Testis (tissue), 3 donors: Measurements from ENCODE around the gene C1orf116. TPM values are rescaled to one million over a fixed set of nuclear protein-coding genes. Genes with fewer than 3 reads are reported as not detected.

Experiments used
- DNase-seq: peaks from one replicate; pipeline ENCODE4 v3.0.0-alpha.2; 2019
- H3K27ac ChIP-seq, 2 donors: fragments of 200-600 bp; sonication (generic); one replicate each; pipeline ENCODE4 v1.5.1; 2019
- H3K27me3 ChIP-seq: fragments of 200-600 bp; sonication (generic); one replicate; pipeline ENCODE4 v1.5.1; 2019
- H3K36me3 ChIP-seq: fragments of 200-600 bp; sonication (generic); one replicate; pipeline ENCODE4 v1.5.1; 2017; ENCODE audit warnings: low read depth; ENCODE audit errors: missing control alignments
- H3K4me1 ChIP-seq: fragments of 200-600 bp; sonication (generic); one replicate; pipeline ENCODE4 v1.5.1; 2019
- H3K4me3 ChIP-seq, 2 donors: fragments of 200-600 bp; sonication (generic); one replicate each; pipeline ENCODE4 v1.5.1; 2017 to 2019
- H3K9me3 ChIP-seq: fragments of 200-600 bp; sonication (generic); one replicate; pipeline ENCODE4 v1.5.1; 2017
- POLR2A ChIP-seq: fragments of 450-650 bp; IDR thresholded peaks from one replicate; pipeline ENCODE4 v1.6.1; 2017; ENCODE audit warnings: antibody characterized with exemption, mild to moderate bottlenecking, moderate library complexity
- WGBS, 2 donors: methylation state at CpG; one replicate each; pipeline ENCODE4 v1.1.5; 2018; 5-methylcytosine and 5-hydroxymethylcytosine counted together
- intact Hi-C: fragments of 100-400 bp; cut with DNase I; formaldehyde crosslinking; loops from one replicate; pipeline ENCODE4 v1.15.1; 2023; ENCODE audit warnings: low total_unique reads
- polyA plus RNA-seq: library from polyadenylated mRNA; stranded (reverse); fragments of 350-450 nt; fragmentation: Illumina TruSeq; extraction: RNeasy Lipid Tissue Mini Kit (QIAGEN cat#74804); gene quantifications from one replicate; pipeline ENCODE4 v1.2.3, GENCODE V29; 2014; ENCODE audit warnings: low read depth, low replicate concordance; ENCODE audit not compliant: insufficient read depth
- total RNA-seq, 2 donors: library from RNA; depleted of rRNA; stranded (reverse); fragments of >200 nt; gene quantifications; one replicate each; pipeline ENCODE4 v1.2.3, GENCODE V29; 2016
- TF ChIP-seq, protein P1 (sequence below), 3 experiments: fragments of 450-650 bp in 2 of 3; fragments of 200-600 bp in 1 of 3; sonication (generic) in 1 of 3; IDR thresholded peaks; one replicate each; pipeline ENCODE4 v1.5.1; 2016 to 2019; ENCODE audit warnings: antibody characterized with exemption in 3 of 3, mild to moderate bottlenecking in 2 of 3, moderate library complexity in 1 of 3

The C1orf116 gene
- total and polyA plus RNA-seq, 3 donors from 2014 or later = 0.31 to 0.88 (median 0.71) TPM

DNA sequence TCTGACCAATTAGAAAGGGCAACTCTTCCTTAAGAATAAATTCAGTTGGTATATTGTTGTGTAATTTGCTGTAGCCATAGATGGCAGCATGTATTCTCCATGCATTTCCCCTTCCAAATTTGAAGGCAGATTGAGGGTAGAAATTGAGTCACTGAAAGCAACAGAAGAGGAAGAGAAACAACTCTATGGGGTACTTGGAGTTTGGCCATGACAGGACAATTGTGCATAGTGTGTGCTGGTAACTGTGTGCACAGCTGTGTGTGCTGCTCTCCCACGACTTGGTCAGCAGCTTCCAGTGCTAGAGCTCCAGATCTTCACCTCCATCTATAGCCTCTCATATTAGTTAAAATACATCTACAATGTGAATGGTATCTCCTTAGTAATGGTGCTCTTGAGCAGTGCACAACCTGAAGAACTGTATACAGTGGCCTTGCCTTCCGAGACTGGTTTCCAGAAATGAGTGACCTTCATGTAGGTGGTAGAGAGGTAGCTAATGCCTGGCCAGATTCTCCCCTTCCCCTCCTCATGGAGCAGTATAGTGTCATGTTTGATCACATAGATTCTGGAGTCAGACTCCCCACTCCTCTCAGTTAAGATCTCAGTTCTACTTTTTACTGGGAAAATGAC, 61.4 kb downstream of the C1orf116 start:
- WGBS, 2 donors = 71 to 85% methylated on average over 2 of the region's 2 CpGs

DNA sequence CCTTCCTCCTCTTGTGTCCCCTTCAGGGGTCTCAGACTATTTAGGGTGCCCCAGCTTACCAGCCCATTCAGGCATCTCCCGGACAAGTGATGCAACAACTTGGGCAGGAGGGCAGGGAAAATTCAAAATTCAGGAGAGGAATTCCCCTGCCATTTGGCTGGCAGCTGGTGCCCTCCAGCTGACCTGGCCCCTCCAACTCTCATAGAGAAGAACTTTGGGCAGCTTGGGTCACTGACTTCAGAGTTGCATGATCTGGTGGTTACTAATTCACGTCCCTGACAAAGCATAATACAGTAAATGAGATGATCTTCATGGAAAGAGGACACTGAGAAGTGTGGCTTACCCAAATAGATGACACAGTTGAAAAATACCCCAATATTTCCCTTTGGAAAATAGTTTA, 62.1 kb downstream of the C1orf116 start, which contains the start of gene FCAMR:
FCAMR (minus strand) TSS at position 15 of the 400 bp plus-strand sequence. CDS start 335 bp downstream, outside the sequence.
- H3K27me3 ChIP-seq = no peaks in the 10 kb centered on the region
- no peak for DNase-seq
- H3K27ac ChIP-seq = no peak within 1 kb of the TSS
- H3K9me3 ChIP-seq = no peaks in the 10 kb centered on the region
- no peaks in the 10 kb centered on the region for H3K36me3 ChIP-seq
- WGBS, 2 donors = 88 to 90% methylated on average over 2 of the region's 2 CpGs
- no peak within 1 kb of the TSS for H3K4me3 ChIP-seq
- H3K4me1 ChIP-seq = peaks cover 6% of the 10 kb centered on the region
- intact Hi-C loops = no loop called here
- TF ChIP-seq POLR2A = no peak
- TF ChIP-seq, protein P1, sequence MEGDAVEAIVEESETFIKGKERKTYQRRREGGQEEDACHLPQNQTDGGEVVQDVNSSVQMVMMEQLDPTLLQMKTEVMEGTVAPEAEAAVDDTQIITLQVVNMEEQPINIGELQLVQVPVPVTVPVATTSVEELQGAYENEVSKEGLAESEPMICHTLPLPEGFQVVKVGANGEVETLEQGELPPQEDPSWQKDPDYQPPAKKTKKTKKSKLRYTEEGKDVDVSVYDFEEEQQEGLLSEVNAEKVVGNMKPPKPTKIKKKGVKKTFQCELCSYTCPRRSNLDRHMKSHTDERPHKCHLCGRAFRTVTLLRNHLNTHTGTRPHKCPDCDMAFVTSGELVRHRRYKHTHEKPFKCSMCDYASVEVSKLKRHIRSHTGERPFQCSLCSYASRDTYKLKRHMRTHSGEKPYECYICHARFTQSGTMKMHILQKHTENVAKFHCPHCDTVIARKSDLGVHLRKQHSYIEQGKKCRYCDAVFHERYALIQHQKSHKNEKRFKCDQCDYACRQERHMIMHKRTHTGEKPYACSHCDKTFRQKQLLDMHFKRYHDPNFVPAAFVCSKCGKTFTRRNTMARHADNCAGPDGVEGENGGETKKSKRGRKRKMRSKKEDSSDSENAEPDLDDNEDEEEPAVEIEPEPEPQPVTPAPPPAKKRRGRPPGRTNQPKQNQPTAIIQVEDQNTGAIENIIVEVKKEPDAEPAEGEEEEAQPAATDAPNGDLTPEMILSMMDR (IDR thresholded peaks at IDR 0.05) = no peak

More for the DNA sequence above, 61.4 kb downstream of the C1orf116 start:
- Histone ChIP-seq H3K9me3 (no peaks in the 10 kb centered on the region), H3K4me1 (peaks cover 6% of the 10 kb centered on the region), H3K36me3 (no peaks in the 10 kb centered on the region), H3K27ac (no peak overlapping the region), H3K27me3 (no peaks in the 10 kb centered on the region), H3K4me3 (no peak overlapping the region)
- intact Hi-C loops = no loop called here
- DNase-seq = no peak
- TF ChIP-seq POLR2A = no peak
- TF ChIP-seq, protein P1 (IDR thresholded peaks at IDR 0.05) = no peak

DNA sequence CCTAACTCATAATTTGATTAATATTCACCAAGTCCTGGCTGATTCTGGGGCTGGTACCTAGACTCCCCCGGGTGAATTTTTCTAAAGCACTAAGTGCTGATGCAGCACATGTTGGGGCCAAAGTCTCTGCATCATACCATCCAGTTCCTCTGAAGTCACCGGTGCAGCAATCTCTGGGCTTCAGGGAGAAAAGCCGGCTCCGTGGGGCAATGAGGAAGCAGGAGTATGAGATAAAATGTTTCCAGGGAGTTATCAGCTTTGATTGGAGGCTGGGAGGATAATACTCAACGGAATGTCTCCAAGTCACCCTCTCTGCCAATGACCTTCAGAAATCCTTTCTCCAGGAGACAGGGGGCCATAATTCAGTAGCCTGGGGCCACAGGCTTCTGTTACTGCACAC, 63.5 kb downstream of the C1orf116 start:
- peak; percentile 46 for DNase-seq
- Histone ChIP-seq H3K9me3 (no peaks in the 10 kb centered on the region), H3K36me3 (no peaks in the 10 kb centered on the region), H3K27me3 (no peaks in the 10 kb centered on the region), H3K4me1 (peaks cover 6% of the 10 kb centered on the region), H3K4me3 (no peak overlapping the region), H3K27ac (no peak overlapping the region)
- WGBS, 2 donors = 50 to 51% methylated on average over 4 to 5 of the region's 5 CpGs
- TF ChIP-seq, protein P1 (IDR thresholded peaks at IDR 0.05) = no peak
- no peak for TF ChIP-seq POLR2A
- intact Hi-C loops = no loop called here

Other genes with a start within 250 kb of the C1orf116 start
- under 1 TPM in 1 of 2 donors, not detected in 1; 0.43 TPM for gene IL20, start 167.1 kb downstream of the C1orf116 start, total RNA-seq
- 0.37 TPM for gene IL20, start 167.1 kb downstream of the C1orf116 start, polyA plus RNA-seq
- gene IL24, start 135.3 kb downstream of the C1orf116 start, total RNA-seq = not detected
- not detected for gene IL24, start 135.3 kb downstream of the C1orf116 start, polyA plus RNA-seq
- gene FCMR, start 110.8 kb downstream of the C1orf116 start, total RNA-seq = 1 to 10 TPM; 1.1 to 1.3 TPM
- 5.3 TPM for gene FCMR, start 110.8 kb downstream of the C1orf116 start, polyA plus RNA-seq
- not detected for gene PIGR, start 86.3 kb downstream of the C1orf116 start, total RNA-seq
- 0.38 TPM for gene PIGR, start 86.3 kb downstream of the C1orf116 start, polyA plus RNA-seq
- under 1 TPM in 1 of 2 donors, not detected in 1; 0.31 TPM for gene FCAMR, start 62.3 kb downstream of the C1orf116 start, total RNA-seq
- gene FCAMR, start 62.3 kb downstream of the C1orf116 start, polyA plus RNA-seq = 0.41 TPM
- gene YOD1, start 18.5 kb upstream of the C1orf116 start, total RNA-seq = 10 to 100 TPM; 10.9 to 12.3 TPM
- gene YOD1, start 18.5 kb upstream of the C1orf116 start, polyA plus RNA-seq = 8.7 TPM
- 10 to 100 TPM; 13.9 to 17.6 TPM for gene PFKFB2, start 20.5 kb upstream of the C1orf116 start, total RNA-seq
- 12.9 TPM for gene PFKFB2, start 20.5 kb upstream of the C1orf116 start, polyA plus RNA-seq
- gene C4BPB, start 56.1 kb upstream of the C1orf116 start, total RNA-seq = under 1 TPM; 0.63 to 0.87 TPM
- gene C4BPB, start 56.1 kb upstream of the C1orf116 start, polyA plus RNA-seq = 1.6 TPM
- under 1 TPM; 0.24 to 0.43 TPM for gene C4BPA, start 71.5 kb upstream of the C1orf116 start, total RNA-seq
- 1.0 TPM for gene C4BPA, start 71.5 kb upstream of the C1orf116 start, polyA plus RNA-seq